Activated naive CD4-positive, alpha-beta T cell treated with anti-CD3 and anti-CD28 coated beads for 36 hours (primary cell): ENCODE measurements around the gene LVRN. TPM values are rescaled to one million over a fixed set of nuclear protein-coding genes. Genes with fewer than 3 reads are reported as not detected.

Source experiments
- CTCF ChIA-PET: fragments of 350-600 bp; sonication (Branson Sonifier 250); formaldehyde crosslinking; loops from one replicate; lab custom pipeline; 2021; ENCODE audit warnings: antibody characterized with exemption; lab: Charles Lee
- DNase-seq: peaks from one replicate; pipeline ENCODE4 v3.0.0-alpha.2; 2020
- H3K27ac Mint-ChIP-seq: one replicate; pipeline ENCODE4 v1.8.0; 2021; ENCODE audit warnings: mild to moderate bottlenecking, mixed read lengths
- H3K27me3 Mint-ChIP-seq: one replicate; pipeline ENCODE4 v1.8.0; 2021; ENCODE audit warnings: low read depth, mixed read lengths
- H3K36me3 Mint-ChIP-seq: one replicate; pipeline ENCODE4 v1.8.0; 2021; ENCODE audit warnings: low read depth, mixed read lengths
- H3K4me1 Mint-ChIP-seq: one replicate; pipeline ENCODE4 v1.8.0; 2021; ENCODE audit warnings: low read depth, mixed read lengths
- H3K4me3 Mint-ChIP-seq: one replicate; pipeline ENCODE4 v1.8.0; 2021; ENCODE audit warnings: mild to moderate bottlenecking, moderate library complexity, mixed read lengths
- H3K9me3 Mint-ChIP-seq: one replicate; pipeline ENCODE4 v1.8.0; 2021; ENCODE audit warnings: mixed read lengths
- intact Hi-C: fragments of 100-400 bp; cut with micrococcal nuclease; formaldehyde crosslinking; loops from one replicate; pipeline ENCODE4 v1.15.1; 2023
- total RNA-seq, 2 experiments: library from RNA; stranded (reverse); gene quantifications; one replicate each; pipeline ENCODE4 v1.2.3, GENCODE V29; 2021

Gene LVRN
- total RNA-seq, 2 experiments from 2014 or later = not detected

GRCh38 chr5:115941051-115941675 is 21.1 kb upstream of the LVRN start:
- H3K4me1 Mint-ChIP-seq = no peaks in the 10 kb centered on the region
- DNase-seq = no peak
- no peak overlapping the region for H3K4me3 Mint-ChIP-seq
- no peak overlapping the region for H3K27ac Mint-ChIP-seq
- peaks cover 3% of the 10 kb centered on the region for H3K9me3 Mint-ChIP-seq
- no peaks in the 10 kb centered on the region for H3K36me3 Mint-ChIP-seq
- CTCF ChIA-PET = interaction anchor here (0.6 kb wide), 1 partner anchor 123 kb away, joined by 3 read pairs; no protein-coding TSS in a partner anchor
- intact Hi-C loops = no loop called here
- peaks cover 7% of the 10 kb centered on the region for H3K27me3 Mint-ChIP-seq

- Mint-ChIP-seq H3K9me3 (peaks cover 3% of the 10 kb centered on the region), H3K4me3 (no peak overlapping the region), H3K27ac (no peak overlapping the region), H3K27me3 (peaks cover 7% of the 10 kb centered on the region), H3K36me3 (no peaks in the 10 kb centered on the region), H3K4me1 (no peaks in the 10 kb centered on the region)
- CTCF ChIA-PET = no interaction called here
- intact Hi-C loops = no loop called here
- no peak for DNase-seq
Observed at GRCh38 chr5:115944501-115944900, 17.8 kb upstream of the LVRN start.

DNA sequence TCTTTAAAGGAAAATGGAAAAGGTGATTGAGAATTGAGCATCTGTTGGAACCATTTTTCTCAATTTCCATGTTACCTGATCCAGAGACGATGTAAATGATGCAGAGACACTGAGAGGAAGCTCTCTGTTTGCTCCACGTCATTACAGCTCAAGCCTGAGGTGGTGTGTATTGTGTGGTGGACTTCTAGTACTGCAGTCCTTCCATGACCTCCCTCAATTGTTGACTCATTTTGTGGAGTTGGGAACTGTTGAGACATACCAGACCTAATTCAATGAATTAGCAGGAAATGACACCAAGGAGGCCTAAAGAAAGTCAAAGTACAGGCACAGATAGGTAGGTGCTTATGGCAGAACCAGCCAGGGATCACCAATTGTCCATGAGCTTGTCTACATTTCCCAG is 15.6 kb upstream of the LVRN start:
- no peak overlapping the region for H3K27ac Mint-ChIP-seq
- H3K36me3 Mint-ChIP-seq = no peaks in the 10 kb centered on the region
- H3K9me3 Mint-ChIP-seq = peaks cover 3% of the 10 kb centered on the region
- no peaks in the 10 kb centered on the region for H3K4me1 Mint-ChIP-seq
- peaks cover 8% of the 10 kb centered on the region for H3K27me3 Mint-ChIP-seq
- CTCF ChIA-PET = no interaction called here
- intact Hi-C loops = no loop called here
- no peak for DNase-seq
- H3K4me3 Mint-ChIP-seq = no peak overlapping the region

DNA sequence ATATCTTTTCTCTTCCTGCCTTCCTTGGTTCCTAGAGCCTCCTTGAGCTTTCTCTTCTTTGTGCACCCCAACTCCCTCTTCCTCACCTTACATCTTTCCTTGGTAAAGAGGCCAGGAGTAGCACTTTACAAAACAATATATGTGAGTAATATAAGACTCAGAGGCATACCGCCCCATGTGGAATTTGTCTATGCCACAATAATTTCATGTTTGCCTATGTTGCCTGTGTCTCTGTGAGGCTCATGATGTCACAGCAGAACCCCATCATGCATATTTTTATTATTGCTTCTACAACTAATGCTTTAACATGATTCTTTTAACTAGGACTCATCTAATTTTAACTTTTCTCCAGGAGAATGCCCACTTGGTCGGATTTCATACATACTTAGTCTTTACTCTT is 15.0 kb upstream of the LVRN start:
- Mint-ChIP-seq H3K9me3 (peaks cover 2% of the 10 kb centered on the region), H3K27ac (no peak overlapping the region), H3K4me1 (no peaks in the 10 kb centered on the region), H3K4me3 (no peak overlapping the region), H3K27me3 (peaks cover 9% of the 10 kb centered on the region), H3K36me3 (no peaks in the 10 kb centered on the region)
- intact Hi-C loops = no loop called here
- CTCF ChIA-PET = no interaction called here
- DNase-seq = no peak

- no peak overlapping the region for H3K27ac Mint-ChIP-seq
- no peaks in the 10 kb centered on the region for H3K36me3 Mint-ChIP-seq
- no peak overlapping the region for H3K4me3 Mint-ChIP-seq
- no peak for DNase-seq
- CTCF ChIA-PET = no interaction called here
- no peaks in the 10 kb centered on the region for H3K4me1 Mint-ChIP-seq
- no peaks in the 10 kb centered on the region for H3K9me3 Mint-ChIP-seq
- H3K27me3 Mint-ChIP-seq = peaks cover 11% of the 10 kb centered on the region
- intact Hi-C loops = no loop called here
Observed at GRCh38 chr5:115948091-115948534, 14.2 kb upstream of the LVRN start.

GRCh38 chr5:115949096-115949495 is 13.2 kb upstream of the LVRN start:
- intact Hi-C loops = no loop called here
- DNase-seq = no peak
- Mint-ChIP-seq H3K27me3 (peaks cover 11% of the 10 kb centered on the region), H3K36me3 (no peaks in the 10 kb centered on the region), H3K27ac (no peak overlapping the region), H3K4me3 (no peak overlapping the region), H3K4me1 (no peaks in the 10 kb centered on the region), H3K9me3 (no peaks in the 10 kb centered on the region)
- CTCF ChIA-PET = no interaction called here

- no peaks in the 10 kb centered on the region for H3K36me3 Mint-ChIP-seq
- CTCF ChIA-PET = no interaction called here
- DNase-seq = no peak
- no peaks in the 10 kb centered on the region for H3K4me1 Mint-ChIP-seq
- H3K4me3 Mint-ChIP-seq = no peak overlapping the region
- H3K27me3 Mint-ChIP-seq = peaks cover 13% of the 10 kb centered on the region
- H3K9me3 Mint-ChIP-seq = no peaks in the 10 kb centered on the region
- intact Hi-C loops = no loop called here
- H3K27ac Mint-ChIP-seq = no peak overlapping the region
Observed at GRCh38 chr5:115952588-115952987, 9.7 kb upstream of the LVRN start.

- intact Hi-C loops = no loop called here
- H3K4me1 Mint-ChIP-seq = no peaks in the 10 kb centered on the region
- DNase-seq = no peak
- CTCF ChIA-PET = no interaction called here
- H3K27me3 Mint-ChIP-seq = peaks cover 22% of the 10 kb centered on the region
- no peak overlapping the region for H3K4me3 Mint-ChIP-seq
- no peak overlapping the region for H3K27ac Mint-ChIP-seq
- H3K9me3 Mint-ChIP-seq = no peaks in the 10 kb centered on the region
- H3K36me3 Mint-ChIP-seq = no peaks in the 10 kb centered on the region
Observed at GRCh38 chr5:115954144-115954543, 8.1 kb upstream of the LVRN start.

DNA sequence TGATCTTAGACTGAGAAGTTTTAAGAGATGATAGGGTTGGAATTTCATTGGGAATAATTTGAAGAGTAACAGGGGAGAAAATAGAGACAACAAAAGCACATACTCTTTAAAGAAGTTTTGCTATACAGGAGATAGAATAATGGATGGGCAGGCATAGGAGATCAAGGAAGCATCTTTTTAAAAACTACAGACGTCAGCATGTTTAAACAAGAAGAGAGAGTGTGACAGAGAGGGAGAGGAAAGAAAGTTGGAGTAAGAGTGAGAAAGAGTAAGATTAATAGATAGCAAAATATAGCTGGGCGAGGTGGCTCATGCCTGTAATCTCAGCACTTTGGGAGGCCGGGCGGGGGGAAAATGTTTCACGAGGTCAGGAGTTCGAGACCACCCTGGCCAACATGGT is 5.3 kb upstream of the LVRN start:
- peaks cover 8% of the 10 kb centered on the region for H3K4me1 Mint-ChIP-seq
- no peaks in the 10 kb centered on the region for H3K9me3 Mint-ChIP-seq
- H3K27ac Mint-ChIP-seq = no peak overlapping the region
- intact Hi-C loops = no loop called here
- H3K36me3 Mint-ChIP-seq = no peaks in the 10 kb centered on the region
- no peak overlapping the region for H3K4me3 Mint-ChIP-seq
- CTCF ChIA-PET = no interaction called here
- peaks cover 34% of the 10 kb centered on the region for H3K27me3 Mint-ChIP-seq
- DNase-seq = no peak

DNA sequence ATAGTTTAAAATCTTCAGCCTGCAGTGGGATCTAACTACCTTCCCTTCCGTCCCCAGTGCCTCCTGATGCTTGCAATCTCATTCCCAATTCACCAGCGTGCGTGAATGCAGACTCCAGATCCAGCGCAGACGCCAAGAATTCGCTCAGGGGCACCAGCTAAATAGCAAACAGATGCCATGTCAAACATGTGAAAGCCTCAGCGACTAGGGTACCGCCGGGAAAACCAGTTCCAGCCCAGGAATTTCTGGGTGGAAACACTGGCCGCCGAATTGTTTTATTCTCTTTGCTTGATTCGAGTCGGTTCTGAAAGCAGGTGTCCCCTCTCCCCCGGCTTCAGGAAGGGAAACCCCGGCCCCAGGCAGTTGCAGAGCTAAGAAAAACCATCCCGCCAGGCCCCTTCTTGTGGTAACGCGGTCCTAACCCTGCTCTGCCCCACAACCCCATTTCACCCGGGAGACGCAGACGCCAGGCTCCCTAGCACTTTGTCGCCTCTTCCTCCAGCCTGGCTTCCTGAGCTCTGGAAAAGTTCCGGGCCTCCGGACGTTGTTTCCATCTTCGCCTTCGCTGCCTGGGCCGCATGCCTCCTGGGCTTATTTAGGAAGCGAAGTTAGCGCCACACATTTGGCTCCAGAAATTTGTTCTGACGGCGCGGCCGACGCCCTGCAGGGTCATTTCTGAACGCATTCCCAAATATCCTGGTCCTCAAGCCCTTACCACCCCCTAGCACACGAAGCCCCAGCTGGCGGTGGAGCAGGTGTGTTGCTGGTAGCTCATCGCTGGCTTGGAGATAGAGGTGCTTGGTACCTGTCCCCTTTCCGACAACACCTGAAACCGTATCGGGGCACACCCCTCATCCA is 665 bp upstream of the LVRN start:
- H3K4me1 Mint-ChIP-seq = peaks cover 9% of the 10 kb centered on the region
- CTCF ChIA-PET = interaction anchor here (1.0 kb wide), 1 partner anchor 11 kb away, joined by 7 read pairs; no protein-coding TSS in a partner anchor
- intact Hi-C loops = loop anchor here (5.0 kb wide), 1 partner anchor 334 kb away; the partner anchor contains the start of gene TMED7
- no peak for DNase-seq
- no peak overlapping the region for H3K27ac Mint-ChIP-seq
- H3K9me3 Mint-ChIP-seq = no peaks in the 10 kb centered on the region
- H3K27me3 Mint-ChIP-seq = peaks cover 54% of the 10 kb centered on the region
- H3K36me3 Mint-ChIP-seq = no peaks in the 10 kb centered on the region
- no peak overlapping the region for H3K4me3 Mint-ChIP-seq

DNA sequence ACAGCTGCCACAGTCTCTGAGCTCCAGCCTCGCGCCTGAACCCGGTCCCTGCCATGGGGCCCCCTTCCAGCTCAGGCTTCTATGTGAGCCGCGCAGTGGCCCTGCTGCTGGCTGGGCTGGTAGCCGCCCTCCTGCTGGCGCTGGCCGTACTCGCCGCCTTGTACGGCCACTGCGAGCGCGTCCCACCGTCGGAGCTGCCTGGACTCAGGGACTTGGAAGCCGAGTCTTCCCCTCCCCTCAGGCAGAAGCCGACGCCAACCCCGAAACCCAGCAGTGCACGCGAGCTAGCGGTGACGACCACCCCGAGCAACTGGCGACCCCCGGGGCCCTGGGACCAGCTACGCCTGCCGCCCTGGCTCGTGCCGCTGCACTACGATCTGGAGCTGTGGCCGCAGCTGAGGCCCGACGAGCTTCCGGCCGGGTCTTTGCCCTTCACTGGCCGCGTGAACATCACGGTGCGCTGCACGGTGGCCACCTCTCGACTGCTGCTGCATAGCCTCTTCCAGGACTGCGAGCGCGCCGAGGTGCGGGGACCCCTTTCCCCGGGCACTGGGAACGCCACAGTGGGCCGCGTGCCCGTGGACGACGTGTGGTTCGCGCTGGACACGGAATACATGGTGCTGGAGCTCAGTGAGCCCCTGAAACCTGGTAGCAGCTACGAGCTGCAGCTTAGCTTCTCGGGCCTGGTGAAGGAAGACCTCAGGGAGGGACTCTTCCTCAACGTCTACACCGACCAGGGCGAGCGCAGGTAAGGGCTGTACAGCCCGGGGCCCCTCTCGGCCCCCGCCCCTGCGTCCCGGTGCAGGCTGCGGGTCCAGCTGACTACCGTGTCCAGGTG is 509 bp downstream of the LVRN start:
- H3K27ac Mint-ChIP-seq = no peak overlapping the region
- H3K36me3 Mint-ChIP-seq = no peaks in the 10 kb centered on the region
- no peaks in the 10 kb centered on the region for H3K9me3 Mint-ChIP-seq
- H3K27me3 Mint-ChIP-seq = peaks cover 57% of the 10 kb centered on the region
- DNase-seq = no peak
- CTCF ChIA-PET = interaction anchor here (1.0 kb wide), 1 partner anchor 10 kb away, joined by 7 read pairs; no protein-coding TSS in a partner anchor
- peak overlapping the region; percentile 21 for H3K4me3 Mint-ChIP-seq
- peaks cover 9% of the 10 kb centered on the region for H3K4me1 Mint-ChIP-seq
- intact Hi-C loops = loop anchor here (5.0 kb wide), 1 partner anchor 335 kb away; the partner anchor contains the start of gene TMED7

DNA sequence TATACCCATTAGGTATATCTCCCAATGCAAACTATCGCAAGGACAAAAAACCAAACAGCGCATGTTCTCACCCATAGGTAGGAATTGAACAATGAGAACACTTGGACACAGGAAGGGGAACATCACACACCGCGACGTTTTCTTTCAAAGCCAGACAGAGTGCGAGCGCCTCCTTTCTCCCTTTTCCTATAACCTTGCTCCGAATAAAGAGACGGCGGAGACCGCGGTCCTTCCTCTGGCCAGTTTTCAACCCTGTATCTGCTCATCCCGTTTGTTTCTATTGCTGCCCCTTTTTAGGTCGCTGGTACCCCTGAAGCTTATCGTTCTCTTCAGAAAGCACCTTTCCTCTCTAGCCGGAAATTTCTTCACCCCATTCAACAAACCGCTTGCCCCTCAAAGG is 1.3 kb downstream of the LVRN start:
- peaks cover 55% of the 10 kb centered on the region for H3K27me3 Mint-ChIP-seq

More for the DNA sequence above, 1.3 kb downstream of the LVRN start:
- H3K4me1 Mint-ChIP-seq = peaks cover 9% of the 10 kb centered on the region
- intact Hi-C loops = loop anchor here (5.0 kb wide), 1 partner anchor 336 kb away; the partner anchor contains the start of gene TMED7
- CTCF ChIA-PET = no interaction called here
- no peaks in the 10 kb centered on the region for H3K36me3 Mint-ChIP-seq
- H3K4me3 Mint-ChIP-seq = no peak overlapping the region
- DNase-seq = no peak
- no peaks in the 10 kb centered on the region for H3K9me3 Mint-ChIP-seq
- H3K27ac Mint-ChIP-seq = no peak overlapping the region
